IMR-90 (cell line): ENCODE results near the gene INTS15. TPM values are rescaled to one million over a fixed set of nuclear protein-coding genes. Genes with fewer than 3 reads are reported as not detected.
A peak's percentile ranks its signal among the peaks of the same experiment; 100 is the strongest.

Source experiments
- ATAC-seq: fragments of 200-7000 bp; cut with Tn5 transposase; 2 replicates; pipeline ENCODE4 v1.9.1; 2020; ENCODE audit warnings: low read depth, mild to moderate bottlenecking, moderate library complexity
- BruUV-seq: library from RNA; stranded (reverse); fragments of 400-500 nt; replicated peaks from 2 replicates; lab custom pipeline; 2021; lab: Mats Ljungman, UMichigan
- CTCF ChIA-PET: fragments of 300-600 bp; formaldehyde crosslinking; extraction: SDS; loops from one replicate; lab custom pipeline; 2021; ENCODE audit warnings: antibody characterized with exemption; lab: Yijun Ruan, JAX
- POLR2A ChIA-PET: fragments of 300-600 bp; sonication (Branson Sonifier 250); formaldehyde crosslinking; loops from one replicate; lab custom pipeline; 2022; ENCODE audit warnings: antibody characterized with exemption; ENCODE audit not compliant: unreplicated experiment; lab: Charles Lee
- DNase-seq: peaks from one replicate; pipeline ENCODE4 v3.0.0; 2013
- H2AFZ ChIP-seq: replicated peaks from 2 replicates; pipeline ENCODE3; 2013; ENCODE audit warnings: low read length, mild to moderate bottlenecking; ENCODE audit not compliant: poor library complexity
- H2AK5ac ChIP-seq: 2 replicates; pipeline ENCODE4 v1.6.1; 2013; ENCODE audit warnings: low read depth, low read length, inconsistent platforms
- H2AK9ac ChIP-seq: replicated peaks from 2 replicates; pipeline ENCODE3; 2013; ENCODE audit warnings: mild to moderate bottlenecking, low read depth, low read length, moderate library complexity; ENCODE audit not compliant: poor library complexity
- H2BK120ac ChIP-seq: 2 replicates; pipeline ENCODE4 v1.6.1; 2013; ENCODE audit warnings: low read depth, low read length, inconsistent platforms
- H2BK15ac ChIP-seq: 3 replicates; pipeline ENCODE4 v1.6.1; 2013; ENCODE audit warnings: low read depth, low read length, inconsistent platforms
- H2BK20ac ChIP-seq: 2 replicates; pipeline ENCODE4 v1.6.1; 2013; ENCODE audit warnings: low read depth, mild to moderate bottlenecking, inconsistent platforms, low read length, moderate library complexity
- H2BK5ac ChIP-seq: 2 replicates; pipeline ENCODE4 v1.6.1; 2013; ENCODE audit warnings: mild to moderate bottlenecking, low read depth, low read length, inconsistent platforms; ENCODE audit not compliant: poor library complexity, severe bottlenecking
- H3K14ac ChIP-seq: replicated peaks from 2 replicates; pipeline ENCODE4 v1.6.1; 2013; ENCODE audit warnings: low read depth, low read length, inconsistent platforms
- H3K18ac ChIP-seq: 2 replicates; pipeline ENCODE4 v1.6.1; 2013; ENCODE audit warnings: low read depth, low read length, control low read depth
- H3K23ac ChIP-seq: 2 replicates; pipeline ENCODE4 v1.6.1; 2013; ENCODE audit warnings: low read depth, low read length, inconsistent platforms
- H3K27ac ChIP-seq: 2 replicates; pipeline ENCODE4 v1.5.1; 2013; ENCODE audit warnings: mild to moderate bottlenecking, control low read depth, low read length; ENCODE audit not compliant: insufficient read depth
- H3K27me3 ChIP-seq: 2 replicates; pipeline ENCODE4 v1.6.1; 2013; ENCODE audit warnings: low read length; ENCODE audit not compliant: control insufficient read depth, insufficient read depth
- H3K36me3 ChIP-seq: 2 replicates; pipeline ENCODE4 v1.6.1; 2013; ENCODE audit warnings: low read length, mixed read lengths; ENCODE audit not compliant: control insufficient read depth, insufficient read depth
- H3K4ac ChIP-seq: 2 replicates; pipeline ENCODE4 v1.6.1; 2013; ENCODE audit warnings: low read depth, low read length, inconsistent platforms
- H3K4me1 ChIP-seq: 2 replicates; pipeline ENCODE4 v1.6.1; 2013; ENCODE audit warnings: low read length, mixed read lengths; ENCODE audit not compliant: control insufficient read depth, insufficient read depth
- H3K4me2 ChIP-seq: 2 replicates; pipeline ENCODE4 v1.6.1; 2013; ENCODE audit warnings: low read depth, mild to moderate bottlenecking, control low read depth, low read length, moderate library complexity
- H3K4me3 ChIP-seq: 2 replicates; pipeline ENCODE4 v1.5.1; 2013; ENCODE audit warnings: low read depth, mild to moderate bottlenecking, control low read depth, low read length, moderate library complexity; ENCODE audit not compliant: insufficient read depth
- H3K56ac ChIP-seq: 2 replicates; pipeline ENCODE4 v1.6.1; 2013; ENCODE audit warnings: low read length, inconsistent platforms; ENCODE audit not compliant: insufficient read depth; ENCODE audit errors: extremely low read depth
- H3K79me1 ChIP-seq, 2 experiments: 2 replicates each; pipeline ENCODE4 v1.6.1; 2013; ENCODE audit warnings: low read length in 2 of 2, inconsistent platforms in 1 of 2, low read depth in 1 of 2
- H3K9ac ChIP-seq: 2 replicates; pipeline ENCODE4 v1.6.1; 2013; ENCODE audit warnings: low read depth, low read length, control low read depth
- H3K9me1 ChIP-seq: 2 replicates; pipeline ENCODE4 v1.6.1; 2013; ENCODE audit warnings: low read length, inconsistent platforms; ENCODE audit not compliant: insufficient read depth
- H3K9me3 ChIP-seq: 2 replicates; pipeline ENCODE4 v1.6.1; 2013; ENCODE audit warnings: low read length; ENCODE audit not compliant: control insufficient read depth, insufficient read depth
- H4K20me1 ChIP-seq: 2 replicates; pipeline ENCODE4 v1.6.1; 2013; ENCODE audit warnings: low read length, inconsistent platforms; ENCODE audit not compliant: insufficient read depth
- H4K5ac ChIP-seq: 2 replicates; pipeline ENCODE4 v1.6.1; 2013; ENCODE audit warnings: mild to moderate bottlenecking, low read depth, low read length, control low read depth
- H4K8ac ChIP-seq, 2 experiments: 2 replicates each; pipeline ENCODE4 v1.6.1; 2013; ENCODE audit warnings: low read depth in 2 of 2, low read length in 2 of 2, control low read depth in 1 of 2, inconsistent platforms in 1 of 2
- H4K91ac ChIP-seq: 2 replicates; pipeline ENCODE4 v1.6.1; 2013; ENCODE audit warnings: low read depth, low read length, inconsistent platforms; ENCODE audit not compliant: insufficient read depth
- MAFK ChIP-seq: IDR thresholded peaks from 2 replicates; pipeline ENCODE4 v1.6.1; 2012; ENCODE audit warnings: low read depth, low read length, improper control_type of control experiment
- RCOR1 ChIP-seq: IDR thresholded peaks from 2 replicates; pipeline ENCODE4 v1.6.1; 2012; ENCODE audit warnings: mild to moderate bottlenecking, low read length, improper control_type of control experiment; ENCODE audit not compliant: insufficient replicate concordance
- WGBS, 2 experiments: methylation state at CpG; one replicate each; pipeline versions ENCODE4 v1.1.5 to v1.1.7; 2013; ENCODE audit warnings: missing lambda C conversion rate in 2 of 2; ENCODE audit not compliant: insufficient read length in 1 of 2; ENCODE audit errors: extremely low coverage in 2 of 2; 5-methylcytosine and 5-hydroxymethylcytosine counted together
- dilution Hi-C: fragments of 300-500 bp; cut with HindIII; formaldehyde crosslinking; loops from one replicate; pipeline ENCODE4 v1.14.3; 2018; ENCODE audit warnings: low sequenced_read_pairs; ENCODE audit not compliant: unreplicated experiment
- in situ Hi-C: fragments of 300-500 bp; cut with MboI; formaldehyde crosslinking; loops from 3 replicates; pipeline ENCODE4 v1.14.3; 2019; ENCODE audit warnings: low sequenced_read_pairs, inconsistent platforms, mixed read lengths
- intact Hi-C: fragments of 100-400 bp; cut with micrococcal nuclease; formaldehyde crosslinking; loops from 2 replicates; pipeline ENCODE4 v1.10.0; 2022
- polyA plus RNA-seq, 3 experiments: library from polyadenylated mRNA; depleted of rRNA; stranded (reverse); fragments of >200 nt; gene quantifications; 2 replicates each; pipeline ENCODE4 v1.2.3, GENCODE V29; 2012; ENCODE audit warnings: low replicate concordance in 1 of 3
- total RNA-seq: library from RNA; depleted of rRNA; stranded (reverse); fragments of >200 nt; gene quantifications from 2 replicates; pipeline ENCODE4 v1.2.3, GENCODE V29; 2012
- TF ChIP-seq, protein P1 (sequence below): fragments of 150-350 bp; IDR thresholded peaks from 2 replicates; pipeline ENCODE4 v1.6.1; 2016; ENCODE audit warnings: low read depth, mild to moderate bottlenecking, low read length, moderate library complexity, borderline replicate concordance

Gene INTS15
- total and polyA plus RNA-seq, 2 of the 4 experiments (the other 2 are of a cell fraction) = 7.0 to 20.8 TPM

DNA sequence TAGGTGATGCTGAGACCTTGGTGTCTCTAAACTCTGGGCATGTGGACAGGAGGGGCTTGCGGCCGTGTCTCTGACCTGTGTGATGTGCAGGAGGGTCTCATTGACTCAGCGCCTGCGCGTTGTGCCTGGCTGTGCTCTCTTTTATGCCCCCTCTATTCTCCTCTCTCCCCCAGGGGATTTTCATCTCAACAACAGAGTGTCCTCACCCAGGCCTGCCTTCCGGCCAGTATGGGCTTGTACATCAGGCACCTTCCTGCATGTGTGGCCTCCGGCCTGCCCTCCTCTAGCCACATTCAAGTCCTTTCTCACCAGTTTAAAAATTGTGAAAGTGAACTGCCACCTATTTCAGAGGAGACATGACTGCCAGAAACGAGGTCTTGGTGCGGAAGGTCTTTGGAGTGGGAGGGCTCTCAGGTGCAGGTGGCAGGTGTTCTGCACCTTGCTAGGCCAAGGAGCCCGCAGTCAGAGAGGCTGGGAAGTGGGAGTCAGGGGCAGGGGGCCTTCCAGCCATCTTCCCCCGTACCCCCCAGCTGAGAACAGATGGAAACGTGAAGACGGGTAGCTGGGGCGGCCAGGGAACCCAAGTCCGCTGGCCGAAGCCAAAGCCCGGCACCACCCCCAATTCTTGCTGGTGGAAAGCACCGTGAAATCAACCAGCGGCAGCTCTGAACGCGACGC lies 531 bp upstream of the INTS15 start:
- ChIA-PET CTCF (interaction anchor here (0.6 to 1.4 kb wide), 3 partner anchors 12 to 17 kb away, joined by 3 to 10 read pairs (median 4); partner anchors contain the start of gene ZDHHC4), POLR2A (no interaction called here)
- Histone ChIP-seq H3K27ac (no peak overlapping the region), H3K4me3 (peak overlapping the region; percentile 98), H2BK20ac (no peak overlapping the region), H2BK15ac (no peak overlapping the region), H2AFZ (peak overlapping the region; percentile 99), H4K8ac (no peak overlapping the region), H3K9me3 (no peaks in the 10 kb centered on the region), H4K91ac (no peak overlapping the region), H3K36me3 (peaks cover 29% of the 10 kb centered on the region), H3K4me2 (peak overlapping the region; percentile 70), H4K5ac (no peak overlapping the region), H2BK5ac (no peak overlapping the region), H3K79me1 (peaks cover 9 to 26% of the 10 kb centered on the region in 2 experiments; a peak in 3 of 4 replicates), H2AK5ac (no peak overlapping the region), H3K4me1 (peaks cover 3% of the 10 kb centered on the region; the same call in 1 of the 2 replicates), H3K56ac (no peak overlapping the region), H2BK120ac (no peak overlapping the region), H3K18ac (no peak overlapping the region), H4K20me1 (0 out of 2 replicates have a peak, but pooled peaks cover 5% of the 10 kb centered on the region), H3K4ac (no peak overlapping the region), H3K23ac (no peak overlapping the region), H2AK9ac (peak overlapping the region; percentile 45), H3K14ac (no peak overlapping the region), H3K9me1 (no peaks in the 10 kb centered on the region; the same call in 1 of the 2 replicates), H3K9ac (no peak overlapping the region), H3K27me3 (no peaks in the 10 kb centered on the region)
- DNase-seq (no peak), ATAC-seq (no peak)
- intact Hi-C loops = no loop called here
- no TSS peak for BruUV-seq
- in situ Hi-C loops = no loop called here
- TF ChIP-seq RCOR1 (no peak), MAFK (no peak)
- TF ChIP-seq, protein P1, sequence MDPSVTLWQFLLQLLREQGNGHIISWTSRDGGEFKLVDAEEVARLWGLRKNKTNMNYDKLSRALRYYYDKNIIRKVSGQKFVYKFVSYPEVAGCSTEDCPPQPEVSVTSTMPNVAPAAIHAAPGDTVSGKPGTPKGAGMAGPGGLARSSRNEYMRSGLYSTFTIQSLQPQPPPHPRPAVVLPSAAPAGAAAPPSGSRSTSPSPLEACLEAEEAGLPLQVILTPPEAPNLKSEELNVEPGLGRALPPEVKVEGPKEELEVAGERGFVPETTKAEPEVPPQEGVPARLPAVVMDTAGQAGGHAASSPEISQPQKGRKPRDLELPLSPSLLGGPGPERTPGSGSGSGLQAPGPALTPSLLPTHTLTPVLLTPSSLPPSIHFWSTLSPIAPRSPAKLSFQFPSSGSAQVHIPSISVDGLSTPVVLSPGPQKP = no peak
- WGBS, 2 experiments = 33% methylated on average over 13 of the region's 22 CpGs; no CpG with 5 or more reads in 1 of the 2 experiments
- dilution Hi-C loops = no loop called here
